RCC 7860 (cell line): Measurements from ENCODE around the gene EMC10.

Source experiments
- DNase-seq: peaks from one replicate; pipeline ENCODE4 v3.0.0-alpha.2; 2015; ENCODE audit warnings: low spot score
- FAIRE-seq: peaks from 2 replicates; lab custom pipeline; 2012; peaks lifted over from hg19 to GRCh38; lab: Jason Lieb, UNC

EMC10 gene

DNA sequence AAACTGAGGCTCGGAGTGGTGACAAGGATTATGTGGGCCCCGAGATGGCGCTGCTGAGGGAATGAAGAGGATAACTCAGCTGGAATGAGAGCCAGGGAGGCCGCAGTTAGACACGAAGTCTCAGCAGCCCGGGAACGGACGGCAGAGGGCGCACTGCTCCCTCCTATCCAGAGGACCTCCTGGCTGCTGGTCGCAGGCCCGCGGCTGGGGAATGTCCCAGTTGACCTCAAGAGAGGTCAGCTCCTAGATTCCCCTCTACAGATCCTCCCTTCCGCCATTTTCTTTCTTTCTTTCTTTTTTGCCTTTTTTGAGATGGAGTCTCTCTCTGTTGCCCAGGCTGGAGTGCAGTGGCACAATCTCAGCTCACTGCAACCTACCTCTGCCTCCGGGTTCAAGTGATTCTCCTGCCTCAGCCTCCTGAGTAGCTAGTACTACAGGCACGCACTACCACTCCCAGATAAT, 61.5 kb downstream of the EMC10 start:
- no peak for FAIRE-seq
- DNase-seq = peak; percentile 42
